K562 (cell line): ENCODE data around the gene EPOP. TPM values are rescaled to one million over a fixed set of nuclear protein-coding genes. Genes with fewer than 3 reads are reported as not detected.

Source experiments
- ATAC-seq: fragments of 200-7000 bp; cut with Tn5 transposase; 3 replicates; pipeline ENCODE4 v1.9.1; 2020; ENCODE audit warnings: moderate library complexity
- BruUV-seq: library from RNA; stranded (reverse); fragments of 400-500 nt; replicated peaks from 2 replicates; lab custom pipeline; 2021; lab: Mats Ljungman, UMichigan
- CTCF ChIA-PET: fragments of 300-600 bp; formaldehyde crosslinking; extraction: SDS; loops from one replicate; lab custom pipeline; 2021; ENCODE audit warnings: low intra/inter-chr PET ratio; lab: Yijun Ruan, JAX
- POLR2A ChIA-PET: fragments of 300-600, 350-650 bp; sonication (Branson Sonifier 250); formaldehyde crosslinking; extraction: SDS; loops from one replicate; lab custom pipeline; 2021; ENCODE audit warnings: antibody characterized with exemption, inconsistent platforms; lab: Yijun Ruan, JAX
- DNase-seq, 4 experiments: peaks; one replicate each; pipeline versions ENCODE4 v3.0.0 to v3.0.0-alpha.2; 2011 to 2018; ENCODE audit warnings: low spot score in 3 of 4, mixed read lengths in 3 of 4; ENCODE audit errors: extremely low read depth in 1 of 4
- FAIRE-seq: peaks from 2 replicates; lab custom pipeline; 2011; peaks lifted over from hg19 to GRCh38; lab: Jason Lieb, UNC
- H2AFZ ChIP-seq: 2 replicates; pipeline ENCODE4 v1.6.0; 2011; ENCODE audit warnings: low read depth, low read length, control low read depth, inconsistent platforms
- H3K27ac ChIP-seq: fragments of 200-600 bp; 3 replicates; pipeline ENCODE4 v1.8.0; 2011; ENCODE audit warnings: low read depth, mild to moderate bottlenecking, control low read depth, inconsistent platforms, low read length, moderate library complexity, mixed read lengths; ENCODE audit errors: extremely low read depth
- H3K27me3 ChIP-seq, 2 experiments: fragments of 300-600 bp in 1 of 2; 2 replicates in 1 of 2; 3 replicates in 1 of 2; pipeline versions ENCODE4 v1.6.0 to v1.8.0; 2011; ENCODE audit warnings: inconsistent platforms in 2 of 2, low read length in 2 of 2, mild to moderate bottlenecking in 1 of 2, mixed read lengths in 1 of 2, moderate library complexity in 1 of 2; ENCODE audit not compliant: control insufficient read depth in 2 of 2, insufficient read depth in 2 of 2
- H3K36me3 ChIP-seq: fragments of 300-600 bp; 3 replicates; pipeline ENCODE4 v1.8.0; 2011; ENCODE audit warnings: mild to moderate bottlenecking, low read length, inconsistent platforms; ENCODE audit not compliant: control insufficient read depth, insufficient read depth
- H3K4me1 ChIP-seq, 2 experiments: fragments of 200-600 bp in 1 of 2; replicated peaks in 1 of 2; 2 replicates in 1 of 2; 3 replicates in 1 of 2; pipeline versions ENCODE4 v1.5.1 to v1.8.0; 2011; ENCODE audit warnings: inconsistent platforms in 2 of 2, low read length in 2 of 2, mild to moderate bottlenecking in 1 of 2, mixed read lengths in 1 of 2, moderate library complexity in 1 of 2; ENCODE audit not compliant: control insufficient read depth in 2 of 2, insufficient read depth in 2 of 2
- H3K4me2 ChIP-seq: 2 replicates; pipeline ENCODE4 v1.6.1; 2011; ENCODE audit warnings: low read length, control low read depth, inconsistent platforms, mixed read lengths; ENCODE audit not compliant: insufficient read depth
- H3K4me3 ChIP-seq: fragments of 200-600 bp; sonication (generic), shearing (Covaris generic); 2 replicates; pipeline ENCODE4 v1.5.1; 2016; ENCODE audit warnings: control low read depth, inconsistent platforms
- H3K79me2 ChIP-seq: fragments of 200-600 bp; 3 replicates; pipeline ENCODE4 v1.8.0; 2011; ENCODE audit warnings: low read length, inconsistent platforms; ENCODE audit not compliant: control insufficient read depth, insufficient read depth
- H3K9ac ChIP-seq, 2 experiments: 2 replicates each; pipeline versions ENCODE4 v1.6.0 to v1.6.1; 2011; ENCODE audit warnings: low read depth in 2 of 2, low read length in 2 of 2, control low read depth in 1 of 2, inconsistent platforms in 1 of 2, mild to moderate bottlenecking in 1 of 2, mixed read lengths in 1 of 2; ENCODE audit not compliant: insufficient read depth in 1 of 2
- H3K9me1 ChIP-seq: one replicate; pipeline ENCODE4 v1.6.0; 2011; ENCODE audit warnings: inconsistent platforms, mild to moderate bottlenecking, low read length, moderate library complexity; ENCODE audit not compliant: control insufficient read depth, insufficient read depth
- H3K9me3 ChIP-seq: replicated peaks from 2 replicates; pipeline ENCODE4 v1.5.1; 2011; ENCODE audit warnings: low read depth, low read length, inconsistent platforms; ENCODE audit not compliant: control insufficient read depth, insufficient read depth
- H4K20me1 ChIP-seq: replicated peaks from 2 replicates; pipeline ENCODE4 v1.6.1; 2011; ENCODE audit warnings: low read length, inconsistent platforms, mixed read lengths; ENCODE audit not compliant: control insufficient read depth, insufficient read depth
- ADNP ChIP-seq: fragments of 200-800 bp; sonication (Bioruptor generic); IDR thresholded peaks from 2 replicates; pipeline ENCODE4 v1.6.1; 2016; ENCODE audit warnings: missing genetic modification characterization, missing compliant biosample characterization
- BCOR ChIP-seq: fragments of 450-650 bp; IDR thresholded peaks from 2 replicates; pipeline ENCODE4 v1.6.1; 2016
- CTBP1 ChIP-seq: fragments of 450-650 bp; IDR thresholded peaks from 2 replicates; pipeline ENCODE4 v1.6.1; 2016; ENCODE audit warnings: borderline replicate concordance
- FOXP1 ChIP-seq: sonication (generic); formaldehyde crosslinking; IDR thresholded peaks from 2 replicates; pipeline ENCODE4 v1.8.0; 2022; ENCODE audit warnings: mild to moderate bottlenecking, missing genetic modification reagents
- POLR2G ChIP-seq: fragments of 200-400 bp; formaldehyde crosslinking; IDR thresholded peaks from 2 replicates; pipeline ENCODE4 v1.6.1; 2017; ENCODE audit warnings: low read depth, mild to moderate bottlenecking, antibody characterized with exemption, low read length, moderate library complexity
- SIN3A ChIP-seq, 2 experiments: fragments of 150-350 bp in 1 of 2; IDR thresholded peaks; 2 replicates each; pipeline ENCODE4 v1.6.1; 2011 to 2016; ENCODE audit warnings: borderline replicate concordance in 2 of 2, low read depth in 2 of 2, low read length in 2 of 2, mild to moderate bottlenecking in 2 of 2, moderate library complexity in 2 of 2; ENCODE audit not compliant: control insufficient read depth in 1 of 2
- TEAD4 ChIP-seq, 2 experiments: sonication (generic) in 1 of 2; formaldehyde crosslinking in 1 of 2; IDR thresholded peaks; 2 replicates each; pipeline versions ENCODE4 v1.6.1 to v1.8.0; 2012 to 2022; ENCODE audit warnings: borderline replicate concordance in 1 of 2, inconsistent platforms in 1 of 2, low read length in 1 of 2, mild to moderate bottlenecking in 1 of 2, missing genetic modification reagents in 1 of 2
- ZNF696 ChIP-seq: fragments of 250-450 bp; sonication (Bioruptor Pico); conservative IDR thresholded peaks from 2 replicates; pipeline ENCODE4 v1.4.0; 2020; ENCODE audit warnings: mild to moderate bottlenecking, moderate library complexity
- WGBS: fragments of 100-300 bp; shearing (Covaris generic); methylation state at CpG from one replicate; pipeline ENCODE4 v1.1.6; 2016; ENCODE audit warnings: low coverage, mixed read lengths; ENCODE audit not compliant: insufficient coverage; ENCODE audit errors: missing lambda C conversion rate; 5-methylcytosine and 5-hydroxymethylcytosine counted together
- in situ Hi-C: fragments of 300-500 bp; cut with MboI; formaldehyde crosslinking; loops from 4 replicates; pipeline ENCODE4 v1.15.0; 2018; ENCODE audit warnings: inconsistent platforms, mixed read lengths
- intact Hi-C: fragments of 100-400 bp; cut with micrococcal nuclease; formaldehyde crosslinking; loops from 2 replicates; pipeline ENCODE4 v1.14.2; 2022
- polyA plus RNA-seq, 8 experiments: library from polyadenylated mRNA; depleted of rRNA in 4 of 8; stranded (reverse) in 5 of 8; unstranded in 3 of 8; fragments of >200 nt; fragmentation: Nextera tagmentation in 2 of 8; fragmentation: Illumina TruSeq in 1 of 8; extraction: Ambion mirVana in 2 of 8; extraction: Trizol in 1 of 8; gene quantifications; 2 replicates each; pipeline versions ENCODE4 v1.2.1 to v1.2.3, GENCODE V29; 2011 to 2014; ENCODE audit warnings: inconsistent platforms in 1 of 8, missing spikeins in 1 of 8
- total RNA-seq, 7 experiments: library from RNA; depleted of rRNA in 6 of 7; stranded (reverse); fragments of >200 nt in 6 of 7; fragmentation: Illumina TruSeq in 2 of 7; extraction: Trizol in 2 of 7; gene quantifications; 2 replicates each; pipeline versions ENCODE4 v1.2.1 to v1.2.3, GENCODE V29; 2011 to 2021; ENCODE audit warnings: low replicate concordance in 1 of 7
- TF ChIP-seq, protein P1 (sequence below): sonication (generic); formaldehyde crosslinking; IDR thresholded peaks from 2 replicates; pipeline ENCODE4 v1.5.0; 2020; ENCODE audit warnings: missing genetic modification reagents

Gene EPOP
- total and polyA plus RNA-seq, 9 of the 15 experiments (the other 6 are each of a cell fraction or from before 2014, with no cell fraction given) = 0.41 to 10.6 (median 4.6) TPM

DNA sequence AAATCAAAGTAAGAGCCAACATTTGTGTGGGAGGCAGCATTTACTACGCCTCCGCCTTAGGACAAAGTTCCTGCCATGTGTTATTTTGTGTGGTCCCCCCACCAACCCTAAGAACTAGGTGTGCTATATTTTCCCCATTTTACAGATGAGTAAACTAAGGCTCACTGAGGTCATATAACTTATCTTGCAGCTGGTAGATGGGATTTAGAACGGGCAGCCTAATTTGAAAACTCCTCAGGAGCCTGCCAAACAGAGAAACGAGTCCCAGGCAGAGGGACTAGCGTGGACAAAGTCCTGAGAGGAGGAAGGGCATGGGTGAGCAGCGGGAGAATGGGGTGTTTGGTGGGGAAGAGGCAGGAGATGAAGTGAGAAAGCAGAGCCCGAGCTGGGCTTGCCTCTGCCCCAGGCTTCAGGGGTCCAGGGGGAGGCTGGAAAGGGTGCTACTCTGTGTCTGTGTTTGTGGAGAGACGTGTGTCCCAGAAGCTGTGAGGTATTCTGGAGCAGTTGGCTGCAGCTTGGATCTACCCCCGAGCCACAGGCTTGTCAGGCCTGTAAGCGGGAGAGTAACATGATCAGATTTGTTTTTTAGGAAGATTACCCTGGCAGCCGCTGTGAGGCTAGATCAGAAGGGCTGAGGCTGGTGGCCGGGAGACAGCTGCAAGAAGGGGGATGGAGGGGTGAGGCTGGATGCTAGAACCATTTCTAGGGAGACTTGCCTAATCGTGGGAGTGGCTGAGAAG, 35.3 kb upstream of the EPOP start (continued):
- TF ChIP-seq, protein P1, sequence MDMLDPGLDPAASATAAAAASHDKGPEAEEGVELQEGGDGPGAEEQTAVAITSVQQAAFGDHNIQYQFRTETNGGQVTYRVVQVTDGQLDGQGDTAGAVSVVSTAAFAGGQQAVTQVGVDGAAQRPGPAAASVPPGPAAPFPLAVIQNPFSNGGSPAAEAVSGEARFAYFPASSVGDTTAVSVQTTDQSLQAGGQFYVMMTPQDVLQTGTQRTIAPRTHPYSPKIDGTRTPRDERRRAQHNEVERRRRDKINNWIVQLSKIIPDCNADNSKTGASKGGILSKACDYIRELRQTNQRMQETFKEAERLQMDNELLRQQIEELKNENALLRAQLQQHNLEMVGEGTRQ (CRISPR knock-in tag) = no peak
- TF ChIP-seq SIN3A (IDR thresholded peaks at IDR 0.05; ENCODE audit: borderline replicate concordance in 2 of 2, control insufficient read depth in 1 of 2, low read depth in 2 of 2, low read length in 2 of 2) = no peak
- peak; percentile 88 for TF ChIP-seq BCOR
- no peak for TF ChIP-seq TEAD4 (IDR thresholded peaks at IDR 0.05; ENCODE audit: low read length)
- no peak for TF ChIP-seq TEAD4 (CRISPR knock-in tag; IDR thresholded peaks at IDR 0.05; ENCODE audit: borderline replicate concordance)
- TF ChIP-seq ZNF696 (CRISPR knock-in tag) = no peak
- TF ChIP-seq ADNP (tag) = 0 out of 2 replicates have a peak, but pooled peaks have one; percentile 51
- no peak for TF ChIP-seq CTBP1

DNA sequence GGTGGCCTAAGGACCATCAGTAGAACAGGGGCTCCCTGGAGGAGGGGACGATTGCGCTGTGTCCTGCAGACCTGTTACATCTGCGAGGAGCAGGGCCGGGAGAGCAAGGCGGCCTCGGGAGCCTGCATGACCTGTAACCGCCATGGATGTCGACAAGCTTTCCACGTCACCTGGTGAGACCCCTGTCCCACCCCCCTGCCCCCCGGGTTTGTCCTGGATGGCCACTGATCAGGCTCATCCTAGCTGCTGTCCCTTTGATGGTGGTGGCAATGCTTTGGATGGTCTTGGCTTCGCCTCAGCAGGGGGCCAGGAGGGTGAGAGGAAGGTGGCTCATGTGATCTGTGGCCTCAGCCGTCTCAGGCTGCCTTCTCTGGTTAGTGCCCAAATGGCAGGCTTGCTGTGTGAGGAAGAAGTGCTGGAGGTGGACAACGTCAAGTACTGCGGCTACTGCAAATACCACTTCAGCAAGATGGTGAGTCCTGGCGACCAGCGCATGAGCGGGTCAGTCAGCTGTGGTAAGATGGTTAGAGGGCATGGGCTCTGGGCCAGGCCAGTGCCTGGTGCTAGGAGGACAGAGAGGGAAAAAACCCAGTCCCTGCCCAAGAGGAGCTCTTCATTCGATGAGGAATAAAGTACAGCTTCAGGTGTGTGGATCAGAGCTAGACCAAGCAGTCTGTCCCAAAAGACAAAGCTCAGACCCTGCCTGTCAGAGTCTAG, 34.5 kb upstream of the EPOP start:
- ChIA-PET POLR2A (interaction anchor here (0.6 to 3.5 kb wide), 5 partner anchors 9 to 320 kb away, joined by 3 to 30 read pairs (median 3); no protein-coding TSS in a partner anchor), CTCF (no interaction called here)
- H3K9me3 ChIP-seq = no peaks in the 10 kb centered on the region
- peaks cover 35 to 65% of the 10 kb centered on the region in 2 experiments for H3K4me1 ChIP-seq
- H3K9me1 ChIP-seq = peaks cover 4% of the 10 kb centered on the region
- DNase-seq (no peak), FAIRE-seq (no peak), ATAC-seq (no peak)
- H3K79me2 ChIP-seq = peaks cover 34% of the 10 kb centered on the region
- in situ Hi-C loops = no loop called here
- H3K9ac ChIP-seq = peak overlapping the region in 1 of 2 experiments; percentile 70; a peak in 2 of 4 replicates
- H3K4me2 ChIP-seq = no peak overlapping the region
- H3K36me3 ChIP-seq = peaks cover 69% of the 10 kb centered on the region; the same call in 2 of the 3 replicates
- WGBS = 94% methylated on average over 12 of the region's 18 CpGs
- H3K27ac ChIP-seq = no peak overlapping the region
- H3K27me3 ChIP-seq = no peaks in the 10 kb centered on the region
- intact Hi-C loops = no loop called here
- no peak overlapping the region for H2AFZ ChIP-seq
- peak; percentile 41; the same call in 1 of the 2 replicates for TF ChIP-seq POLR2G
- TF ChIP-seq FOXP1 (CRISPR knock-in tag) = no peak
- H4K20me1 ChIP-seq = peaks cover 8% of the 10 kb centered on the region; the same call in 1 of the 2 replicates
- H3K4me3 ChIP-seq = no peak overlapping the region
- BruUV-seq = no TSS peak
